CD14-positive monocyte (primary cell): ENCODE data around the gene GALNTL6. TPM values are rescaled to one million over a fixed set of nuclear protein-coding genes. Genes with fewer than 3 reads are reported as not detected.
A peak's percentile ranks its signal among the peaks of the same experiment; 100 is the strongest.

Source experiments
- DNase-seq, 3 donors: peaks; one replicate each; pipeline ENCODE4 v3.0.0-alpha.2; 2011 to 2022
- H2AFZ ChIP-seq: 2 replicates; pipeline ENCODE4 v1.6.0; 2012; ENCODE audit warnings: mild to moderate bottlenecking, low read depth, low read length, inconsistent platforms; ENCODE audit not compliant: insufficient read depth, poor library complexity, severe bottlenecking
- H3K27ac ChIP-seq, 2 donors: 1 replicate in 1 of 2; 2 replicates in 1 of 2; pipeline ENCODE4 v1.5.1; 2012 to 2013; ENCODE audit warnings: low read length in 2 of 2, control low read depth in 1 of 2, inconsistent platforms in 1 of 2, low read depth in 1 of 2, mild to moderate bottlenecking in 1 of 2
- H3K27me3 ChIP-seq, 2 donors: one replicate each; pipeline versions ENCODE4 v1.6.0 to v1.6.1; 2011 to 2013; ENCODE audit warnings: low read length in 2 of 2; ENCODE audit not compliant: control insufficient read depth in 2 of 2, insufficient read depth in 2 of 2
- H3K36me3 ChIP-seq, 2 donors: replicated peaks in 1 of 2; 1 replicate in 1 of 2; 2 replicates in 1 of 2; pipeline versions ENCODE4 v1.5.1 to v1.6.1; 2012 to 2013; ENCODE audit warnings: low read length in 2 of 2, control low read depth in 1 of 2, inconsistent platforms in 1 of 2, mild to moderate bottlenecking in 1 of 2; ENCODE audit not compliant: insufficient read depth in 2 of 2, control insufficient read depth in 1 of 2
- H3K4me1 ChIP-seq, 2 donors: 1 replicate in 1 of 2; 2 replicates in 1 of 2; pipeline versions ENCODE4 v1.5.1 to v1.6.1; 2012 to 2013; ENCODE audit warnings: low read length in 2 of 2, control low read depth in 1 of 2, inconsistent platforms in 1 of 2, mild to moderate bottlenecking in 1 of 2, moderate library complexity in 1 of 2; ENCODE audit not compliant: insufficient read depth in 2 of 2, control insufficient read depth in 1 of 2
- H3K4me2 ChIP-seq: replicated peaks from 2 replicates; pipeline ENCODE3; 2012; ENCODE audit warnings: low read length, moderate library complexity, mild to moderate bottlenecking; ENCODE audit not compliant: poor library complexity, severe bottlenecking; ENCODE audit errors: extremely low read depth
- H3K4me3 ChIP-seq, 3 experiments: fragments of 200-600 bp in 1 of 3; sonication (generic) in 1 of 3; replicated peaks in 1 of 3; 1 replicate in 2 of 3; 2 replicates in 1 of 3; pipeline ENCODE4 v1.5.1; 2011 to 2013; ENCODE audit warnings: low read length in 3 of 3, mild to moderate bottlenecking in 3 of 3, control low read depth in 2 of 3, low read depth in 2 of 3, inconsistent platforms in 1 of 3, moderate library complexity in 1 of 3
- H3K79me2 ChIP-seq: 2 replicates; pipeline ENCODE4 v1.6.0; 2012; ENCODE audit warnings: mild to moderate bottlenecking, control low read depth, inconsistent platforms, low read length, moderate library complexity; ENCODE audit not compliant: insufficient read depth
- H3K9ac ChIP-seq: 2 replicates; pipeline ENCODE4 v1.6.0; 2017; ENCODE audit warnings: low read length, mild to moderate bottlenecking; ENCODE audit not compliant: insufficient read depth, poor library complexity, severe bottlenecking
- H3K9me3 ChIP-seq, 2 donors: replicated peaks in 1 of 2; 1 replicate in 1 of 2; 2 replicates in 1 of 2; pipeline versions ENCODE4 v1.5.1 to v1.6.1; 2012 to 2013; ENCODE audit warnings: low read length in 2 of 2, control low read depth in 1 of 2; ENCODE audit not compliant: control insufficient read depth in 1 of 2, insufficient read depth in 1 of 2
- H4K20me1 ChIP-seq: 2 replicates; pipeline ENCODE4 v1.6.0; 2012; ENCODE audit warnings: mild to moderate bottlenecking, low read length, control low read depth, moderate library complexity; ENCODE audit not compliant: insufficient read depth
- H3K27ac Mint-ChIP-seq, 7 donors: one replicate each; pipeline ENCODE4 v1.8.0; 2020; ENCODE audit warnings: mild to moderate bottlenecking in 7 of 7, mixed read lengths in 7 of 7, moderate library complexity in 6 of 7, inconsistent platforms in 2 of 7
- H3K27me3 Mint-ChIP-seq, 3 donors: one replicate each; pipeline ENCODE4 v1.8.0; 2021 to 2022; ENCODE audit warnings: low read depth in 3 of 3, mild to moderate bottlenecking in 3 of 3, mixed read lengths in 3 of 3, moderate library complexity in 3 of 3, inconsistent platforms in 1 of 3
- H3K36me3 Mint-ChIP-seq, 2 donors: one replicate each; pipeline ENCODE4 v1.8.0; 2020; ENCODE audit warnings: mixed read lengths in 2 of 2, inconsistent platforms in 1 of 2, mild to moderate bottlenecking in 1 of 2
- H3K4me1 Mint-ChIP-seq: one replicate; pipeline ENCODE4 v1.8.0; 2020; ENCODE audit warnings: mild to moderate bottlenecking, mixed read lengths
- H3K4me3 Mint-ChIP-seq, 2 donors: one replicate each; pipeline ENCODE4 v1.8.0; 2020; ENCODE audit warnings: mild to moderate bottlenecking in 2 of 2, mixed read lengths in 2 of 2, moderate library complexity in 1 of 2
- H3K9me3 Mint-ChIP-seq, 7 donors: one replicate each; pipeline ENCODE4 v1.8.0; 2020 to 2022; ENCODE audit warnings: mixed read lengths in 7 of 7, mild to moderate bottlenecking in 6 of 7, moderate library complexity in 6 of 7, inconsistent platforms in 2 of 7
- WGBS: methylation state at CpG from one replicate; pipeline ENCODE4 v1.1.5; 2013; ENCODE audit warnings: missing lambda C conversion rate; ENCODE audit not compliant: insufficient coverage; 5-methylcytosine and 5-hydroxymethylcytosine counted together
- intact Hi-C, 2 donors: fragments of 100-400 bp; cut with micrococcal nuclease; formaldehyde crosslinking; loops; one replicate each; pipeline versions ENCODE4 v1.15.0 to v1.15.1; 2023
- polyA plus RNA-seq, 3 donors: library from polyadenylated mRNA; depleted of rRNA in 1 of 3; unstranded in 2 of 3; stranded (reverse) in 1 of 3; fragments of 300-500 nt in 2 of 3; fragments of >200 nt in 1 of 3; fragmentation: Illumina TruSeq in 2 of 3; gene quantifications; 1 replicate in 2 of 3; 2 replicates in 1 of 3; pipeline ENCODE4 v1.2.3, GENCODE V29; 2012 to 2021
- TF ChIP-seq, protein P1 (sequence below): fragments of 200-600 bp; IDR thresholded peaks from one replicate; pipeline ENCODE4 v1.8.0; 2022; ENCODE audit warnings: antibody characterized with exemption, mild to moderate bottlenecking

The GALNTL6 gene
- polyA plus RNA-seq, 3 donors: 0.05 TPM; not detected in 2

DNA sequence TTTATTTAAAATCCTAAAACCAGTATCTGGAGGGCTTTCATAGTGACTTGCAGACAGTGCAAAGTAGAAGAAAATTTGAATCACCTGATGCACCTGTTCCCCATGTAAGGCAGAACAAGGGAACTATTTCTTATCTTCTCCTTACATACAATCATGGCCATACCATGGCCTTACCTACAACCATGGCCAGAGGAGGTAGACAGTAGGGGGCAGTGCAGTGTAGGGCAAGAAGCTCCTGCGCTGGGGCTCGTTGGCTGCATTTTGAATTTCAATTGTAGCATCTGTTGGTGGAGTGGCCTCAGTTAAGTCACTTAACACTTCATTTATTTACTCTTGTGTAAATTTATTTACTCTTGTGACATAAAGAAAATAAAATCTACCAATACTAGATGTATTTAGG, 33.0 kb downstream of the GALNTL6 start:
- Mint-ChIP-seq H3K9me3 (no peaks in the 10 kb centered on the region), H3K27ac (no peak overlapping the region), H3K4me3 (no peak overlapping the region), H3K4me1 (no peaks in the 10 kb centered on the region), H3K27me3 (no peaks in the 10 kb centered on the region), H3K36me3 (no peaks in the 10 kb centered on the region)
- no peaks in the 10 kb centered on the region for H3K27me3 ChIP-seq
- no peak overlapping the region for H3K9ac ChIP-seq
- H3K9me3 ChIP-seq: no peaks in the 10 kb centered on the region
- no CpG with 5 or more reads among the region's 2 CpGs for WGBS
- H3K27ac ChIP-seq: no peak overlapping the region
- TF ChIP-seq, protein P1, sequence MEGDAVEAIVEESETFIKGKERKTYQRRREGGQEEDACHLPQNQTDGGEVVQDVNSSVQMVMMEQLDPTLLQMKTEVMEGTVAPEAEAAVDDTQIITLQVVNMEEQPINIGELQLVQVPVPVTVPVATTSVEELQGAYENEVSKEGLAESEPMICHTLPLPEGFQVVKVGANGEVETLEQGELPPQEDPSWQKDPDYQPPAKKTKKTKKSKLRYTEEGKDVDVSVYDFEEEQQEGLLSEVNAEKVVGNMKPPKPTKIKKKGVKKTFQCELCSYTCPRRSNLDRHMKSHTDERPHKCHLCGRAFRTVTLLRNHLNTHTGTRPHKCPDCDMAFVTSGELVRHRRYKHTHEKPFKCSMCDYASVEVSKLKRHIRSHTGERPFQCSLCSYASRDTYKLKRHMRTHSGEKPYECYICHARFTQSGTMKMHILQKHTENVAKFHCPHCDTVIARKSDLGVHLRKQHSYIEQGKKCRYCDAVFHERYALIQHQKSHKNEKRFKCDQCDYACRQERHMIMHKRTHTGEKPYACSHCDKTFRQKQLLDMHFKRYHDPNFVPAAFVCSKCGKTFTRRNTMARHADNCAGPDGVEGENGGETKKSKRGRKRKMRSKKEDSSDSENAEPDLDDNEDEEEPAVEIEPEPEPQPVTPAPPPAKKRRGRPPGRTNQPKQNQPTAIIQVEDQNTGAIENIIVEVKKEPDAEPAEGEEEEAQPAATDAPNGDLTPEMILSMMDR: no peak
- no peaks in the 10 kb centered on the region for H4K20me1 ChIP-seq
- H3K36me3 ChIP-seq: no peaks in the 10 kb centered on the region
- intact Hi-C loops: no loop called here
- no peaks in the 10 kb centered on the region for H3K79me2 ChIP-seq
- no peak overlapping the region for H3K4me2 ChIP-seq
- H3K4me3 ChIP-seq: no peak overlapping the region
- H2AFZ ChIP-seq: no peak overlapping the region
- no peaks in the 10 kb centered on the region for H3K4me1 ChIP-seq
- peak in 1 of 3 donors; percentile 0 for DNase-seq

DNA sequence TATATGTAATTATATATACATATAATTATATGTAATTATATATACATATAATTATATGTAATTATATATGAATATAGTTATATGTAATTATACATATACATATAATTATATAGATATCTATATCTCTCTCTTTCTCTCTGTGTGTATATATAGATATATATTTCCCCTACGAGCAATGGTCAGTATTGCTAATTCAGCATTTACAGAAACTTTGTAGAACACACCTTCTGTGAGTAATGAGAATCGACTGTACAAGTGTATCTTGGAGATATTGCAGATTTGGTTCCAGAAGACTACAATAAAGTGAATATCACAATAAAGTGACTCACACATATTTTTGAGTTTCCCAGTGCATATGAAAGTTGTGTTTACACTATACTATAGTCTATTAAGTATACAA, 33.7 kb downstream of the GALNTL6 start:
- TF ChIP-seq, protein P1: no peak
- no peaks in the 10 kb centered on the region for H3K36me3 Mint-ChIP-seq
- no CpG with 5 or more reads among the region's 2 CpGs for WGBS
- no peaks in the 10 kb centered on the region for H4K20me1 ChIP-seq
- no peaks in the 10 kb centered on the region for H3K79me2 ChIP-seq
- no peaks in the 10 kb centered on the region for H3K9me3 ChIP-seq
- no peak overlapping the region for H3K4me3 ChIP-seq
- H3K27ac Mint-ChIP-seq: no peak overlapping the region
- no peak overlapping the region for H3K9ac ChIP-seq
- H3K27me3 ChIP-seq: no peaks in the 10 kb centered on the region
- H3K4me3 Mint-ChIP-seq: no peak overlapping the region
- no peaks in the 10 kb centered on the region for H3K9me3 Mint-ChIP-seq
- H3K4me1 ChIP-seq: no peaks in the 10 kb centered on the region
- H3K27me3 Mint-ChIP-seq: no peaks in the 10 kb centered on the region
- DNase-seq: no peak
- no peak overlapping the region for H3K27ac ChIP-seq
- intact Hi-C loops: no loop called here
- H3K36me3 ChIP-seq: no peaks in the 10 kb centered on the region
- no peaks in the 10 kb centered on the region for H3K4me1 Mint-ChIP-seq
- no peak overlapping the region for H2AFZ ChIP-seq
- H3K4me2 ChIP-seq: no peak overlapping the region
